ENCODE results near the gene TNPO3. TPM values are rescaled to one million over a fixed set of nuclear protein-coding genes. Genes with fewer than 3 reads are reported as not detected.

The TNPO3 gene
- total RNA-seq, 6 experiments from 2014 or later = 15.2 to 30.2 (median 22.2) TPM

DNA sequence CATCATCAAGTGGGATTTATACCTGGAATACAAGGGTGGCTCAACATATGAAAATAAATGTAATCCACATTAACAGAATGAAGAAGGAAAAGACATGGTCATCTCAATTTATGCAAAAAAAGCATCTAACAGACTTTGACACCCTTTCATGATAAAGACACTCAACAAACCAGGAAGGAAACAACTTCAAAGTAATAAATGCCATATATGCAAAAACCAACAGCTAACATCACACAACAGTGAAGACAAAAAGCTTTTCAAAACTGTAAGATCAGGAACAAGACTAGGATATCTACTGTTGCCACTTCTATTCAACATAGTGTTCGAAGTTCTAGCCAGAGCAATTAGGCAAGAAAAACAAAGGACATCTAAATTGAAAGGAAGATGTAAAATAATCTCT, 22.9 kb downstream of the TNPO3 start:
- Histone ChIP-seq H3K4me1 (no peaks in the 10 kb centered on the region), H3K9me3 (no peaks in the 10 kb centered on the region), H3K27me3 (no peaks in the 10 kb centered on the region), H3K36me3 (peaks cover 0 to 5% (median 3%) of the 10 kb centered on the region in 4 donors), H3K27ac (no peak overlapping the region), H3K4me3 (no peak overlapping the region)
- ATAC-seq = no peak
- TF ChIP-seq, protein P1, sequence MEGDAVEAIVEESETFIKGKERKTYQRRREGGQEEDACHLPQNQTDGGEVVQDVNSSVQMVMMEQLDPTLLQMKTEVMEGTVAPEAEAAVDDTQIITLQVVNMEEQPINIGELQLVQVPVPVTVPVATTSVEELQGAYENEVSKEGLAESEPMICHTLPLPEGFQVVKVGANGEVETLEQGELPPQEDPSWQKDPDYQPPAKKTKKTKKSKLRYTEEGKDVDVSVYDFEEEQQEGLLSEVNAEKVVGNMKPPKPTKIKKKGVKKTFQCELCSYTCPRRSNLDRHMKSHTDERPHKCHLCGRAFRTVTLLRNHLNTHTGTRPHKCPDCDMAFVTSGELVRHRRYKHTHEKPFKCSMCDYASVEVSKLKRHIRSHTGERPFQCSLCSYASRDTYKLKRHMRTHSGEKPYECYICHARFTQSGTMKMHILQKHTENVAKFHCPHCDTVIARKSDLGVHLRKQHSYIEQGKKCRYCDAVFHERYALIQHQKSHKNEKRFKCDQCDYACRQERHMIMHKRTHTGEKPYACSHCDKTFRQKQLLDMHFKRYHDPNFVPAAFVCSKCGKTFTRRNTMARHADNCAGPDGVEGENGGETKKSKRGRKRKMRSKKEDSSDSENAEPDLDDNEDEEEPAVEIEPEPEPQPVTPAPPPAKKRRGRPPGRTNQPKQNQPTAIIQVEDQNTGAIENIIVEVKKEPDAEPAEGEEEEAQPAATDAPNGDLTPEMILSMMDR (IDR thresholded peaks at IDR 0.05) = no peak
- TF ChIP-seq POLR2A (IDR thresholded peaks at IDR 0.05) = no peak
- DNase-seq = no peak
- intact Hi-C loops (cut with DNase I) = no loop called here
- 90% methylated on average over 1 of the region's 1 CpG for WGBS (ENCODE audit: insufficient coverage, low coverage, low lambda C conversion rate, missing lambda C conversion rate)

DNA sequence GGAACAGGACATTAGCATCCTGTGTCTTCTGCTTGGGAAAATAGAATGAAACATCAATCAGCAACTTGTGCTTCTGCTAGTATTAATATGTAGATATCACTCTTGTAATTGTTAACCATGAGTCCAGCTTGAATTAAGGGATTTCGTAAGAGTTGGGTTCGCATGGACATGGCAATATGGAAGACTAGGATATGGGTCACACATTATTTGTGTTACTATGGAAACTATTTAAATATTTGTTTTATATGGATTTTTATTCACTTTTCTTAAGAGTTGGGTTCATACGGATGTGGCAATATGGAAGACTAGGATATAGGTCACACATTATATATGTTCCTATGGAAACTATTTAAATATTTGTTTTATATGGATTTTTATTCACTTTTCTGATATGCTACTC, 24.5 kb downstream of the TNPO3 start:
- DNase-seq (no peak), ATAC-seq (no peak)
- 92% methylated on average over 3 of the region's 3 CpGs for WGBS (ENCODE audit: insufficient coverage, low coverage, low lambda C conversion rate, missing lambda C conversion rate)
- H3K27me3 ChIP-seq = no peaks in the 10 kb centered on the region
- no peak overlapping the region for H3K4me3 ChIP-seq
- TF ChIP-seq, protein P1 (IDR thresholded peaks at IDR 0.05) = no peak
- no peak for TF ChIP-seq POLR2A (IDR thresholded peaks at IDR 0.05)
- intact Hi-C loops (cut with DNase I) = no loop called here
- H3K27ac ChIP-seq = no peak overlapping the region
- no peaks in the 10 kb centered on the region for H3K9me3 ChIP-seq
- peaks cover 0 to 5% (median under 1%) of the 10 kb centered on the region in 4 donors for H3K36me3 ChIP-seq
- H3K4me1 ChIP-seq = no peaks in the 10 kb centered on the region

DNA sequence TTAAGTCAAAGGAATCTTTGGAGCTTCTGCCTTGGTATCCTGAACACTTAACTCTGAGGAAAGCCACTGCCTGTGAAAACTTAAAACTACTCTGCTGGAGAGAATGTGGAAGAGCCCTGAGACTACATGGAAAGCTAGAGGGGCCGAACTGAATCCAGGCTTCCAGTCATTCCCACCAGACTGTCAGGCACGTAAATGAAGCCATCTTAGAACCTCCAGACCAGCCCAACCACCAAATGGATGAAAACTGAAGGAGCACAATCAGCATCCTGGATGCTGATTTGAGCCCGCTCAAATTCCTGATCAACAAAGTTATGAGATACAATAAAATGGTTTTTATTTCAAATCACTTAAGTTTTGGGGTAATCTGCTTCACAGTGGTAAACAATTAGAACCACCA, 30.8 kb downstream of the TNPO3 start:
- Histone ChIP-seq H3K4me1 (no peaks in the 10 kb centered on the region), H3K9me3 (no peaks in the 10 kb centered on the region), H3K27ac (no peak overlapping the region), H3K4me3 (no peak overlapping the region), H3K27me3 (no peaks in the 10 kb centered on the region), H3K36me3 (peaks cover 0 to 2% (median 0%) of the 10 kb centered on the region in 4 donors)
- DNase-seq = no peak
- ATAC-seq = no peak
- 100% methylated on average over 2 of the region's 3 CpGs for WGBS (ENCODE audit: insufficient coverage, low coverage, low lambda C conversion rate, missing lambda C conversion rate)
- intact Hi-C loops (cut with DNase I) = no loop called here
- no peak for TF ChIP-seq POLR2A (IDR thresholded peaks at IDR 0.05)
- TF ChIP-seq, protein P1 (IDR thresholded peaks at IDR 0.05) = no peak

DNA sequence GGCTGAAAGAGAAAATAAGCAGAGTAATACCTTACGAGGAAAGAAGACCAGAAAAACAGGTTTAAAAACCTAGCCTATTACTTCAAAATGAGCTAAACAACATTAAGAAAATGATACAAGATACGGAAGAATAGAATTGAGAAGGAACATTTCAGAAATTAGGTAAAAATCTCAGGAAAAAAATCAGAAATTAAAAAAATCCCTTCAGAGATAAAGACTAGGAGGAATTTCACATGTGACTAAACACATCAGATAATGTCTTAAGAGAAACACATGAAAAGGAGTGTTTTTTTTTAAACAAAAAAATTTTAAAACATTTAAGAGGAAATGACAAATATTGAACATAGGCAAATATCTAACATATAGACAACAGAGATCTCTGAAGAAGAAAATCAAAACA, 33.3 kb downstream of the TNPO3 start:
- Histone ChIP-seq H3K27ac (no peak overlapping the region), H3K27me3 (no peaks in the 10 kb centered on the region), H3K4me1 (peaks cover 0 to 8% (median 4%) of the 10 kb centered on the region in 4 donors), H3K36me3 (no peaks in the 10 kb centered on the region), H3K4me3 (no peak overlapping the region), H3K9me3 (no peaks in the 10 kb centered on the region)
- WGBS (ENCODE audit: insufficient coverage, low coverage, low lambda C conversion rate, missing lambda C conversion rate) = 89% methylated on average over 2 of the region's 2 CpGs
- intact Hi-C loops (cut with DNase I) = no loop called here
- ATAC-seq (no peak), DNase-seq (no peak)
- TF ChIP-seq POLR2A (IDR thresholded peaks at IDR 0.05) = no peak
- TF ChIP-seq, protein P1 (IDR thresholded peaks at IDR 0.05) = no peak

Data from right lobe of liver (tissue), 6 donors.